Embryonic facial prominence (tissue), 1 donor: ENCODE data around the gene ZNF554.

Experiments
- DNase-seq: peaks from one replicate; pipeline ENCODE4 v3.0.0-alpha.2; 2016; ENCODE audit errors: extremely low spot score

ZNF554 gene

GRCh38 chr19:2819540-2820111, at the start of gene ZNF554:
Gene ZNF554 (plus strand): TSS chr19:2819868. CDS start chr19:2820072, 204 bp downstream.
- peak; percentile 84 for DNase-seq

GRCh38 chr19:2770055-2771013, 49.3 kb upstream of the ZNF554 start:
- DNase-seq = no peak

- DNase-seq = no peak
Observed at GRCh38 chr19:2771786-2772674, 47.6 kb upstream of the ZNF554 start.

GRCh38 chr19:2774083-2774679, 45.5 kb upstream of the ZNF554 start:
- DNase-seq = no peak

GRCh38 chr19:2774953-2775555, 44.6 kb upstream of the ZNF554 start:
- DNase-seq = no peak

- no peak for DNase-seq
Observed at GRCh38 chr19:2775556-2776430, 43.9 kb upstream of the ZNF554 start.

GRCh38 chr19:2777952-2778683, 41.5 kb upstream of the ZNF554 start:
- no peak for DNase-seq

- DNase-seq = no peak
Observed at GRCh38 chr19:2779121-2779740, 40.4 kb upstream of the ZNF554 start.

GRCh38 chr19:2780284-2780683, 39.4 kb upstream of the ZNF554 start:
- no peak for DNase-seq

- DNase-seq = no peak
Observed at GRCh38 chr19:2782329-2782935, 37.2 kb upstream of the ZNF554 start.

GRCh38 chr19:2782936-2783780, 36.5 kb upstream of the ZNF554 start, which contains the start of gene SGTA:
Gene SGTA (minus strand): TSS chr19:2783273. CDS start chr19:2769068, 14,205 bp downstream.
- DNase-seq = peak; percentile 96

- DNase-seq = no peak
Observed at GRCh38 chr19:2783781-2784145, 35.9 kb upstream of the ZNF554 start.

GRCh38 chr19:2785244-2785997, 34.2 kb upstream of the ZNF554 start, which contains the start of gene THOP1:
Gene THOP1 (plus strand): TSS chr19:2785503. CDS start chr19:2785663, 160 bp downstream.
- peak; percentile 97 for DNase-seq

GRCh38 chr19:2787115-2787514, 32.6 kb upstream of the ZNF554 start:
- no peak for DNase-seq

- no peak for DNase-seq
Observed at GRCh38 chr19:2788237-2788636, 31.4 kb upstream of the ZNF554 start.

- DNase-seq = no peak
Observed at GRCh38 chr19:2790194-2790556, 29.5 kb upstream of the ZNF554 start.
